NCI-H1436 treated with DMSO at 0.1 percent for 48 hours (cell line): ENCODE data around the gene MAPT.

Source experiments
- DNase-seq: peaks from one replicate; lab custom pipeline; 2025; lab: John Stamatoyannopoulos, UW

Gene MAPT

GRCh38 chr17:45973946-45974859, 79.8 kb downstream of the MAPT start:
- no peak for DNase-seq

GRCh38 chr17:45974916-45975630, 80.7 kb downstream of the MAPT start:
- no peak for DNase-seq

- no peak for DNase-seq
Measured at GRCh38 chr17:45975640-45976295, 81.4 kb downstream of the MAPT start.

- no peak for DNase-seq
Measured at GRCh38 chr17:45976391-45976754, 82.0 kb downstream of the MAPT start.

GRCh38 chr17:45976755-45977505, 82.6 kb downstream of the MAPT start:
- DNase-seq: no peak

GRCh38 chr17:45977506-45977824, 83.1 kb downstream of the MAPT start:
- DNase-seq: no peak

GRCh38 chr17:45977976-45978626, 83.7 kb downstream of the MAPT start:
- DNase-seq: no peak

- no peak for DNase-seq
Measured at GRCh38 chr17:45979137-45979536, 84.8 kb downstream of the MAPT start.

- no peak for DNase-seq
Measured at GRCh38 chr17:45980855-45981254, 86.5 kb downstream of the MAPT start.

- no peak for DNase-seq
Measured at GRCh38 chr17:45981306-45981705, 87.0 kb downstream of the MAPT start.

GRCh38 chr17:45982791-45983613, 88.6 kb downstream of the MAPT start:
- DNase-seq: no peak

- no peak for DNase-seq
Measured at GRCh38 chr17:45983614-45984310, 89.4 kb downstream of the MAPT start.

- DNase-seq: no peak
Measured at GRCh38 chr17:45984368-45984767, 90.0 kb downstream of the MAPT start.

GRCh38 chr17:45985447-45985846, 91.1 kb downstream of the MAPT start:
- no peak for DNase-seq

GRCh38 chr17:45986056-45986455, 91.7 kb downstream of the MAPT start:
- DNase-seq: no peak

GRCh38 chr17:45987706-45988105, 93.4 kb downstream of the MAPT start:
- no peak for DNase-seq

- DNase-seq: no peak
Measured at GRCh38 chr17:45989759-45990158, 95.4 kb downstream of the MAPT start.

GRCh38 chr17:45990886-45991285, 96.5 kb downstream of the MAPT start:
- no peak for DNase-seq

- DNase-seq: no peak
Measured at GRCh38 chr17:45991341-45991740, 97.0 kb downstream of the MAPT start.

GRCh38 chr17:45992175-45992574, 97.8 kb downstream of the MAPT start:
- no peak for DNase-seq
